Lower leg skin (tissue), 4 donors: ENCODE results near the gene HPGDS. TPM values are rescaled to one million over a fixed set of nuclear protein-coding genes. Genes with fewer than 3 reads are reported as not detected.

Experiments used
- DNase-seq, 2 donors: peaks; one replicate each; pipeline ENCODE4 v3.0.0-alpha.2; 2019; ENCODE audit warnings: low spot score in 2 of 2
- H3K4me3 ChIP-seq: fragments of 200-600 bp; sonication (generic); 2 replicates; pipeline ENCODE4 v1.5.1; 2017; ENCODE audit warnings: mild to moderate bottlenecking, low read depth; ENCODE audit not compliant: poor library complexity, severe bottlenecking
- POLR2A ChIP-seq, 2 donors: fragments of 450-650 bp; IDR thresholded peaks; one replicate each; pipeline ENCODE4 v1.6.1; 2016 to 2017; ENCODE audit warnings: antibody characterized with exemption in 2 of 2, mild to moderate bottlenecking in 1 of 2, moderate library complexity in 1 of 2
- WGBS, 2 donors: methylation state at CpG; one replicate each; pipeline ENCODE4 v1.1.5; 2018; 5-methylcytosine and 5-hydroxymethylcytosine counted together
- intact Hi-C: fragments of 100-400 bp; cut with DNase I; formaldehyde crosslinking; loops from one replicate; pipeline ENCODE4 v1.15.0; 2023; ENCODE audit warnings: low total_unique reads
- total RNA-seq, 4 donors: library from RNA; depleted of rRNA; stranded (reverse); fragments of >200 nt; gene quantifications; one replicate each; pipeline ENCODE4 v1.1.0, GENCODE V29; 2016
- TF ChIP-seq, protein P1 (sequence below), 3 donors: fragments of 450-650 bp; IDR thresholded peaks; one replicate each; pipeline ENCODE4 v1.5.1; 2016; ENCODE audit warnings: antibody characterized with exemption in 3 of 3, mild to moderate bottlenecking in 3 of 3, moderate library complexity in 2 of 3

HPGDS gene
- total RNA-seq, 4 donors from 2014 or later: 0.86 to 3.0 (median 1.6) TPM

DNA sequence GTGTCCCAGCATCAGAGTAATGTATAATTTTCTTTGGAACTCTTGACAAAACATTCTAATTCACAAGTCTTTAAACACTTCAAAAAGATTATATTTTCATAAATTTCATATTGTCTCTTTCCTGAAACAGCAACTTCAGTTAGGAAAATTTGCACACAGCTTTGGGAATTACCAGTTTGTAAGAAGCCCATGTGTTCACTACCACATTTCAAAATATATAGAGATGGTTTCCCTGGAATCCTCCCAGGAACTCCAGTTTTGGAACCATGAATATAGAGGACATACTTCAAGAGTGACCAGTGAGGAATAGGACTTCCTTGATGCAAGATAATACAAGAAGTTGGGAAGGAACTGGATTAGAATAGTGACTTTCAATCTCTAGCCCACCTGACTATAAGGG, 28.7 kb upstream of the HPGDS start:
- no peak for DNase-seq
- intact Hi-C loops: loop anchor here (10.0 kb wide), 1 partner anchor 1246 kb away; no protein-coding TSS in a partner anchor
- H3K4me3 ChIP-seq: no peak overlapping the region
- TF ChIP-seq, protein P1, sequence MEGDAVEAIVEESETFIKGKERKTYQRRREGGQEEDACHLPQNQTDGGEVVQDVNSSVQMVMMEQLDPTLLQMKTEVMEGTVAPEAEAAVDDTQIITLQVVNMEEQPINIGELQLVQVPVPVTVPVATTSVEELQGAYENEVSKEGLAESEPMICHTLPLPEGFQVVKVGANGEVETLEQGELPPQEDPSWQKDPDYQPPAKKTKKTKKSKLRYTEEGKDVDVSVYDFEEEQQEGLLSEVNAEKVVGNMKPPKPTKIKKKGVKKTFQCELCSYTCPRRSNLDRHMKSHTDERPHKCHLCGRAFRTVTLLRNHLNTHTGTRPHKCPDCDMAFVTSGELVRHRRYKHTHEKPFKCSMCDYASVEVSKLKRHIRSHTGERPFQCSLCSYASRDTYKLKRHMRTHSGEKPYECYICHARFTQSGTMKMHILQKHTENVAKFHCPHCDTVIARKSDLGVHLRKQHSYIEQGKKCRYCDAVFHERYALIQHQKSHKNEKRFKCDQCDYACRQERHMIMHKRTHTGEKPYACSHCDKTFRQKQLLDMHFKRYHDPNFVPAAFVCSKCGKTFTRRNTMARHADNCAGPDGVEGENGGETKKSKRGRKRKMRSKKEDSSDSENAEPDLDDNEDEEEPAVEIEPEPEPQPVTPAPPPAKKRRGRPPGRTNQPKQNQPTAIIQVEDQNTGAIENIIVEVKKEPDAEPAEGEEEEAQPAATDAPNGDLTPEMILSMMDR (IDR thresholded peaks at IDR 0.05): no peak
- TF ChIP-seq POLR2A (IDR thresholded peaks at IDR 0.05): no peak

DNA sequence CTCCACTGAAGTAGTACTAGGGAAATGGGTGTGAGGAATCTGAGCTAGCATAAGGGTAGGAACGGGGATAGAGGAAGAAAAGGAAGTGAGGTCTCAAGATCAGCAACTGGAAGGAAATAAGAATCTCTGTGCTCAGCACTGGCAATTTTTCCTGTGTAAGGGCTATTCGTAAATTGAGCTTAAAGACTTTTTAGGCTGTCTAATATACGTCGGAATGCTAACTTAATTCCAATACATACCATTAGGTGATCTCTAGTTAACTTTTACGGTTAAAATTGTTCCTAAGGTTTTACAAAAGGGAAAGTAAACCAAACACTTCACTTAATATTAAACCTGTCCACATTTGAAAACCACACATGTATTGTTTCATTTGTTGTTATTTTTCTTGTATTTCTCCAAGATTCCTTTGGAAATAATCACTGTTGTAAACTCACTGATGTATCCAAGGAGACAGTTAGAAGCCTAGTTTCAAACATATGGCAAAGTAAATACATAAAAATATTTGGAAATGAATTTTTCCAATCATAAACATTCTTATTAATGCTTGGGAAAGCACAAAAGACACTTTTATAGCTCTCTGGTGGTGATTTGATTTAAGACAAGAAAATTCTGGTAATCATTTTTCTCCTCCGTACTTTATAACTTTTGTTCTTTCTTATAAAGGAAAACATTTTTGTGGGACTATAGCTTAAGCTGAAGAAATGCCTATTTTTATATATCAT, 28.1 kb upstream of the HPGDS start:
- DNase-seq: no peak
- H3K4me3 ChIP-seq: no peak overlapping the region
- intact Hi-C loops: loop anchor here (10.0 kb wide), 1 partner anchor 1246 kb away; no protein-coding TSS in a partner anchor
- no peak for TF ChIP-seq POLR2A (IDR thresholded peaks at IDR 0.05)
- TF ChIP-seq, protein P1 (IDR thresholded peaks at IDR 0.05): no peak
- 55 to 67% methylated on average over 6 of the region's 6 CpGs for WGBS, 2 donors

DNA sequence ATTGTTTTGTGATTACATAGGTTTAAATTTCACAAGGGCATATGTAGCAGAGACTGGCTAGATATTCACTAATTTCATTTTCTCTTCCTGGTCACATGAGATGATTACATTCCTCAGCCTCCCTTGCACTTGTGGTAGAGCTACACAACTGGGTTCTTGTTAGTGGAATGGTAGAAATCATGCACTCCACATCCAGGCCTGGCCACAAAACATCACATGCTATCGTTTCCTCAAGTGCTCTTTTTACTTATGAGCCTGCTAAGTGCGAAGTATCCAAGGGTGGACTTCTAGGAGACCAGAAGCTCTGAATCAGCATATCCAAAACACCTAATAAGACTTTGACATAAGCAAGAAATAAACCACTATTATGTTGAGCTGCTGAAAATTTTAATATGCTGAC, 26.4 kb upstream of the HPGDS start:
- intact Hi-C loops: no loop called here
- no peak for DNase-seq
- TF ChIP-seq, protein P1 (IDR thresholded peaks at IDR 0.05): no peak
- no peak for TF ChIP-seq POLR2A (IDR thresholded peaks at IDR 0.05)
- no peak overlapping the region for H3K4me3 ChIP-seq
- 87 to 95% methylated on average over 2 of the region's 2 CpGs for WGBS, 2 donors

DNA sequence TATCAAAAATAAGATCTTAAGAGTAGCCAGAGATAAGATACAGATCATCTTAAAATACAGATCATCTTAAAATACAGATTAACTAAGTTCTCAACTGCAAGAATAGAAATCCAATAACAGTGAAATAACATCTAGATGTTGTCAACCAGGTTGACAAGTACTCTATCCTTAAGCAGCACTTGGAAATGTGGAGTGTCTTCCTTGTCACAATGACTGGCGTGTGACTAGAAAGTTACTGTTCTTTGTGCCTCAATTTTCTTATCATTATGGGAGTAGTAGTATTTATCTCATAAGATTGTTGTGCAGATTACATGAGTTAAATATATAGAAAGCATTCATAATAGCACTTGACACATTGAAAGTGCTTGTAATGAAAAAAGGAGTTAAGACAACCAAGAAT, 25.8 kb upstream of the HPGDS start:
- 94 to 98% methylated on average over 1 of the region's 1 CpG for WGBS, 2 donors
- intact Hi-C loops: no loop called here
- TF ChIP-seq POLR2A (IDR thresholded peaks at IDR 0.05): no peak
- TF ChIP-seq, protein P1 (IDR thresholded peaks at IDR 0.05): no peak
- H3K4me3 ChIP-seq: no peak overlapping the region
- DNase-seq: no peak

DNA sequence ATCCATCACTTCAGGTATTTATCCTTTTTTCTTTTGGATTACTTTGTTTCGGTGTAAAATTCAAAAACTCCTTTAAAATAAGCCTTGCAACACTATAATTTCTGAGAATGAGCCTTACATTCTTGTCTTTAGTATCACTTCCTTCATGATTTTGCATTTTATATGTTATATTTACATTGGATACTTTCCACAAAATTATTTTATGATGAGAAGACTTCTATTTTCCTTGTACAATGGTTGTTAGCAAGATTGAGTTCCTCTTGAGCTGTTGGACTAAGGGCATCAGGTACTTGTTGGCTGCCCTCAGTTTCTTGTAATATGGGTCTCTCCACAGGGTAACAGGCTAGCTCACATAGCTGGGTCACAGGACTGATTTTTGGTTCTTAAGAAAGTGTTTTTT, 22.7 kb upstream of the HPGDS start:
- WGBS, 2 donors: 92 to 94% methylated on average over 1 of the region's 1 CpG
- H3K4me3 ChIP-seq: no peak overlapping the region
- no peak for DNase-seq
- TF ChIP-seq, protein P1 (IDR thresholded peaks at IDR 0.05): no peak
- no peak for TF ChIP-seq POLR2A (IDR thresholded peaks at IDR 0.05)
- intact Hi-C loops: no loop called here

DNA sequence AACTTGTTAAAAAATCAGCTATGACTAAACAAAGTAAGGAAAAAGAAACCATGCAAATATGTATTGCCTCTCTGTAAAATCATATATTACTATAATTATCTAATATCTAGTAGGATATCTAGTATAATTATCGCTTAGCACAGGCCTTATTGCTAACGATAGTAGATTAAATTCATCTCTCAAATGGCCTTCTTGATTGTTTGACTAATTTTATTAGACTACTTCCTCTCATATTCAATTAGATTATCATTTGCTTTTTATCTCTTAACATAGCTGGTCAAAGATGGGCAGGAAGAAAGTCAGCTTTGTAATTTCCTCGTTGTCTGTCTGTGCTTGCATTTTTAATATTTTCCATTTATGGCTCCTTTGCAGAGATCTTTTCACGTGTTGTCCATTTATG, 21.9 kb upstream of the HPGDS start:
- TF ChIP-seq, protein P1 (IDR thresholded peaks at IDR 0.05): no peak
- TF ChIP-seq POLR2A (IDR thresholded peaks at IDR 0.05): no peak
- intact Hi-C loops: no loop called here
- DNase-seq: no peak
- 74 to 81% methylated on average over 4 of the region's 4 CpGs for WGBS, 2 donors
- H3K4me3 ChIP-seq: no peak overlapping the region
